Left forelimb (tissue), 1 donor: ENCODE data around the gene ZNF580.

ENCODE experiments used
- DNase-seq: peaks from one replicate; pipeline ENCODE4 v3.0.0-alpha.2; 2018; ENCODE audit warnings: low spot score

Gene ZNF580

GRCh38 chr19:55647732-55648584 is 7.2 kb downstream of the ZNF580 start, which contains the start of gene CCDC106:
TSS of gene CCDC106 (plus strand) at chr19:55648212. CDS start at chr19:55649047, 835 bp downstream.
- peak; percentile 92 for DNase-seq

DNA sequence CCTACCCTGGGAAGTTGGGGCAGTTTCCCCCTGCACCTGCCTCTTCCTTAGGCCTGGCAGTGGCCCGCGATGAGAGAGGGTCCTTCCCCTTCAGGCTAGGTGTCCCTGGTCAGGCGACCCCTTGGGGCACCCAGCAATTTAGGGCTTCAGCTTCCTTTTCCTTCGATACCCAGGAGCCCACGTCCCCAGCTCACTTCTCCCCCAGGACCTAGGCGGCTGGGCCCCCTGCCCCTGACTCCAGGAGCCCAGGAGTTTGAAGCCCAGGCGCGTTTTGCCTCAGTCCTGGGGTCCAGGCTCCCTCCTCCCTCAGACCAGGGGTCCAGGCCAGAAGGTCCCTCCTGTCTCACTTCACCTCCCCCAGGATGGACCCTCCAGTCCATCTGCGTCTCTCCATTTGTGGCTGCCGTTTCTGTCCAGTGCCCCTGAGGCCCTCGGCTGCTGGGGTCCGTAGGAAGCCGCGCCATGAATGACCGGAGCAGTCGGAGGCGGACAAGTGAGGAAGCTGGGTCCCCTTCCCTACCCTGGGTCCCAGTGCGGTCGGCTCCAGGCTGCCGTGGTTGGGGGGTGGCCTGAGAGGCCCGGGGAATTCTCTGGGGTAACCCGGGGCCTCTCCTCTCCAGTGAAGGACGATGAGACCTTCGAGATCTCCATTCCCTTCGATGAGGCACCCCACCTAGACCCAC is 7.9 kb downstream of the ZNF580 start:
- no peak for DNase-seq

- DNase-seq: no peak
Observed at GRCh38 chr19:55649268-55650125, 8.7 kb downstream of the ZNF580 start.

DNA sequence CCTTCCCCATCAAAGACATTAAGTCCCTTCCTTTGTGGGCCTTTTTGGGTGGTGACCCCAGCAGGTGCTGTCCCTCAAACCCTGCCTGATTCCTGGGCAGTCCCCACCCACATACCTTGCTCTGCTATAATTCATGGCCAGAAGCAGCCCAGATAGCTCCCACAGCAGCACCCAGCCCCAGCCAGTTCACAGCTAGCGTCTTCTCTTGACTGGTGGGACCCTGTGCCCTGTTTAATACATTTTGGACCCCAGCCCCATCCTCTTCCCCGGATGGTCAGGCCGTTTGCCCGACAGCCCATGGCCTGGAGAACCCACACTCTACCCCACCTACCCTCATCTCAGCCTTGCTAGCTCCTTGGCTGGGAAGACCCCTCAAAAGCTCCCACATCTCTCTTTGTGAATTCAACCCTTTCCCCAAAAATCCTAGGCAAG is 9.3 kb downstream of the ZNF580 start:
- DNase-seq: no peak

- no peak for DNase-seq
Observed at GRCh38 chr19:55650602-55651230, 9.9 kb downstream of the ZNF580 start.

- no peak for DNase-seq
Observed at GRCh38 chr19:55651236-55651635, 10.4 kb downstream of the ZNF580 start.

- no peak for DNase-seq
Observed at GRCh38 chr19:55652311-55653128, 11.7 kb downstream of the ZNF580 start.

DNA sequence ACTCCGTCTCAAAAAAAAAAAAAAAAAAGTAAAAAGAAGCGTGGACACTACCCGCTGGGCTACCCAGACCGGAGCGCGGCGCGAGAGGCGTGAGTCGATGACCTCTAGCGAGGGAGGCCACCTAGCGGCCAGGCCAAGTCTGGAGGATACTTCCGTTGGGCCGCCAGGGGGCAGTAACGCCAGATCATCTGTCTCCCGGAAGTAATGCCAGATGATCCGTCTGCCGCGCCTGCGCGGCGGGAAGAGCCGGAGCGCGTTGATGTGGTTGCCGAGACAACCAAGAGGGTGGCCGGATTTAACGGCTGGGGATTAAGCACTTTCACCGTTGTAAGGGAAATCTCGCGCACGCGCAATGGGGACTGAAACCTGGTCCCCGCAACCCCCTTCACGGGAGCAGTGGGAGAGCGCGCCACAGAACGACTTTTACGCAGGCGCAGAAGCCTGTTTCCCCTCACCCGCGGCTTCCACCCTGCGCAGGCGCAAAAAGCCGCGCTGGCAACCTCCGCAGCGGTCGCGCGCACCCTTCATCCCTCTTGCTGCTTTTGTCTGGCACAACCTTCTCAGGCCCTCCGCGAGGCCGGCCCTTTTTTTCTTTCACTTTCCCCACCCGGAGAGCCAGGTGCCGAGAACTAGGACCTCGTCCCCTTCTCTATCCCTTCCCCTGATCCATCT is 13.0 kb downstream of the ZNF580 start:
- DNase-seq: peak; percentile 98

GRCh38 chr19:55654323-55654867 is 13.6 kb downstream of the ZNF580 start:
- DNase-seq: peak; percentile 99

DNA sequence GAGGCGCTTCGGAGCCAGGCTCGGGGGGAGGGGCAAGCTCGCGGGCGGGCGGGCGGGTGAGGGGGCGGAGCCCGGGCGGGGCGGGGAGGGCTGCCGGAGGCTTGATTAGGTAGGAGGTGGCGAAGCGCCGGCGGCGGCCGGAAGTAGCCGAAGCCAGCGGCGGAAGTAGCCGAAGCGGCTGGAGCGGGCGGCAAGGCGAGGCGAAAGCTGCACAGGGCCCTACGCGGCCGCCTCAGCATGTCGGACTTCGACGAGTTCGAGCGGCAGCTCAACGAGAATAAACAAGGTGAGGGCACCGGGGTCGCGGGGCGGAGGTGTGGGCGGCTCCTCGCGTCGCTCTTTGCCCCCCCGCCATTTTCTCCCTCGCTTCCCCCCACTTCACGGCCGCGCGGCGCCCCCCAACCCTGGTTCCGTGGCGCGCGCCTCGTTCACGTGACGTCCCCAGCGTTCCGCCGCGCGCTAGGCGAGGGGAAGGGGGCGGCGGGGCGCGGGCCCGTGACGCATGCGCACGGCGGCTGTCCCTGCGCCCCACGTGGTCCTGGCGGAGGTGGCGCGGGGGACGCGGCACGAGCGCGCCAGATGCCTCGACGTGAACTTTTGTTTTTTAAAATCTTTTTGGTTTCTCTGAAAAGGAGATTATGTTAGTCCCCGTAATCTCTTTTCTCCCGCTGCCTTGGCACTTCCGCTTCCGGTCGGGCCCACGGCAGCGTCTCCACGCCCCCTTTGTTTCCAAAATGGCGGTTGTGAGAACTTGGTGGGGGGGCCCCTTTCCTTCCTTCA is 14.3 kb downstream of the ZNF580 start, which contains the start of gene U2AF2:
U2AF2 (plus strand) TSS at position 168 of the 780 bp plus-strand sequence; CDS start at position 238, 70 bp downstream.
- DNase-seq: peak; percentile 99

GRCh38 chr19:55655648-55656040 is 14.8 kb downstream of the ZNF580 start:
- no peak for DNase-seq

GRCh38 chr19:55656552-55656951 is 15.8 kb downstream of the ZNF580 start:
- no peak for DNase-seq

- DNase-seq: no peak
Observed at GRCh38 chr19:55656988-55657747, 16.4 kb downstream of the ZNF580 start.

DNA sequence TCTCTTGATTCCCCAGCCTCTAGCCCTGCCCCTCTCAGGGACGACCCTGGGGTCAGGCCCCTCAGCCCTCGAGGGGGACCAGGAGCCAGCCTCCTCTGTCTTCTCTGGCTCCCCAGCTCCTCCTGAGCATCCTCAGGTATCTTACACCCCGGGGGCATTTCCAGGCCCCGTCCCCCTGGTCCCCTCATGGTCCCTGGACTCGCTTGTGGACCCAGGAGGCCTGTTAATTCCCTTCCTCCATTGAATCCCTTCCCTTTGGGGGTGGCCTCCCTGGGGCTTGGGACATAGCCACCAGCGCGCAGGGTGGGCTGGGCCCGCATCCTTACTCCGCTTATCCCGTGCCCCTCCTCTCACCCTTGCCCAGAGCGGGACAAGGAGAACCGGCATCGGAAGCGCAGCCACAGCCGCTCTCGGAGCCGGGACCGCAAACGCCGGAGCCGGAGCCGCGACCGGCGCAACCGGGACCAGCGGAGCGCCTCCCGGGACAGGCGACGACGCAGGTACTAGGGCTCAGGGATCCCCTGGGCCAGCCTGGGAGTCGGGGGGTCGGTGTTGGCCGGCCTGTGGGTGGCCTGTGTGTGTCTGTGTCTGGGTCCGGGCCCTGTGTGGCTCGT is 18.2 kb downstream of the ZNF580 start:
- DNase-seq: no peak

DNA sequence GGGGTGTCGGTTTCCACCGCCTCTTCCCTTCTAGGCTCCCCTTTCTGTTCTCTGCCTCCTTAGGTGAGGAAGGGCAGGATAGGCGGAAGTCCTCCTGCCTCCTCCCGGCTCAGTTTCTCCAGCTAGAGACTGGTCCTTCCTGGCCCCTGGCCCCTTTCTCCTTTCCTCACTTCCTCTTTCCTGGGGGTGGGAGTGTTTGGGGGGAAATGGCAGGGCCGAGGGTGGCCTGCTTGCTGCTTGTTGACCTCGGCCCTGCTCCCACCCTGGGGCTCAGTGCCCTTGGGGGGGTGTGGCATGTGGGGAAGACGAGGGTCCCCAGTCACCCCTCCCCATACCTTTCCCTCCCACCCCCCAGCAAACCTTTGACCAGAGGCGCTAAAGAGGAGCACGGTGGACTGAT is 19.0 kb downstream of the ZNF580 start:
- DNase-seq: no peak

DNA sequence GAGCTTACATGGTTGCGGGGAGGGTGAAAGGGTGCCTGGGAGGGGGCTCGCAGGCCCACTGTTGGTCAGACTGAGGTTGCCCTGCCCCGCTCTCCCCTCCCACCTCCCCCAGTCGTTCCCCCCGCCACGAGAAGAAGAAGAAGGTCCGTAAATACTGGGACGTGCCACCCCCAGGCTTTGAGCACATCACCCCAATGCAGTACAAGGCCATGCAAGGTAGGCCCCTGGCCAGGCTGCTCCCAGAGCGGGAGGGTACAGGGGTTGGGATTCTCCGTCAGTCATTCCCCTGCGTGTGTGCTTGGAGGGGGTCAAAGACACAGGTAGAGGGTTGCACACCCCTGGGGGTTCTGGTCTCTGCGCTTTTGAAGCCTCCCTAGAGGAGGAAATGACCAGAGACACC is 19.6 kb downstream of the ZNF580 start:
- DNase-seq: no peak

GRCh38 chr19:55660991-55661390 is 20.2 kb downstream of the ZNF580 start:
- no peak for DNase-seq

- DNase-seq: no peak
Observed at GRCh38 chr19:55661826-55662225, 21.0 kb downstream of the ZNF580 start.
